Measurements from ENCODE around the gene SHOC2.

DNA sequence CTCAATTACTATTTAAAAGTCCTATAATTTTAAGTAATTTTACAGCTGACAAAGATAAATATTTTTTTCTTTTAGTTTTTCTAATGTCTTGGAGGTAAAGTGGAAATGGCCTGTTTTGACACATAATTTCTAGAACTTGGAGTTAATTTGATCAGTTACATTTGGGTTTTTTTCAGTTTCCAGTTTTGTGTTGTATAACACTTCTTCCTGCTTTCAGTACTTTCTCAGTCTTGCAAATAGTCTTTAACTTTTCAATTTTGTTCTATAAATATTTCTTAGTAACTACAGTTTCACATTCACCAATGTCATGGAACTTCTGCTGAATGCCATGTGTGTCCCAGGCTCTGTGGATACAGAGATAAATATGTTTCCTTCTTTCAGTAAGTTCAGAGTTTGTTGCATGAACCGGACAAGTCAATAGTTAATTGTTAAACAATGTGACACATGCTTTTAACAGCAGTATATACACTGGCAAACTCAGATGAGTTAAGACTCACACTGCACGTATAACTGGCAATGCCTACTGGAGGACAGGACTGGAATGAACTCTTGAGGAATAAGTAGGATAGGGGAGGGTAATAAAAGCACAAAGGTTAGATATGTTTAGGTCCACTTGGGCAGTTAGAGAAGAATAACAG is 4.6 kb downstream of the SHOC2 start:
- TF ChIP-seq, protein P1, sequence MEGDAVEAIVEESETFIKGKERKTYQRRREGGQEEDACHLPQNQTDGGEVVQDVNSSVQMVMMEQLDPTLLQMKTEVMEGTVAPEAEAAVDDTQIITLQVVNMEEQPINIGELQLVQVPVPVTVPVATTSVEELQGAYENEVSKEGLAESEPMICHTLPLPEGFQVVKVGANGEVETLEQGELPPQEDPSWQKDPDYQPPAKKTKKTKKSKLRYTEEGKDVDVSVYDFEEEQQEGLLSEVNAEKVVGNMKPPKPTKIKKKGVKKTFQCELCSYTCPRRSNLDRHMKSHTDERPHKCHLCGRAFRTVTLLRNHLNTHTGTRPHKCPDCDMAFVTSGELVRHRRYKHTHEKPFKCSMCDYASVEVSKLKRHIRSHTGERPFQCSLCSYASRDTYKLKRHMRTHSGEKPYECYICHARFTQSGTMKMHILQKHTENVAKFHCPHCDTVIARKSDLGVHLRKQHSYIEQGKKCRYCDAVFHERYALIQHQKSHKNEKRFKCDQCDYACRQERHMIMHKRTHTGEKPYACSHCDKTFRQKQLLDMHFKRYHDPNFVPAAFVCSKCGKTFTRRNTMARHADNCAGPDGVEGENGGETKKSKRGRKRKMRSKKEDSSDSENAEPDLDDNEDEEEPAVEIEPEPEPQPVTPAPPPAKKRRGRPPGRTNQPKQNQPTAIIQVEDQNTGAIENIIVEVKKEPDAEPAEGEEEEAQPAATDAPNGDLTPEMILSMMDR (optimal IDR thresholded peaks at IDR 0.05 in 1 of 3, IDR thresholded peaks at IDR 0.05 in 1 of 3, conservative IDR thresholded peaks at IDR 0.05 in 1 of 3; ENCODE audit: extremely low read depth in 1 of 3, insufficient read depth in 2 of 3, low read length in 3 of 3): no peak
- TF ChIP-seq EZH2 (IDR thresholded peaks at IDR 0.05; ENCODE audit: low read length): no peak
